IPS-18c (cell line): ENCODE results near the gene MCM3AP.

Experiments
- H3K4me3 ChIP-seq: 2 replicates; pipeline ENCODE4 v1.7.0; 2013; ENCODE audit warnings: low read depth, mild to moderate bottlenecking, low read length, moderate library complexity; ENCODE audit not compliant: insufficient read depth
- H3K9me3 ChIP-seq: one replicate; pipeline ENCODE4 v1.6.1; 2013; ENCODE audit warnings: mild to moderate bottlenecking, low read length, moderate library complexity; ENCODE audit not compliant: control insufficient read depth, insufficient read depth

The MCM3AP gene

DNA sequence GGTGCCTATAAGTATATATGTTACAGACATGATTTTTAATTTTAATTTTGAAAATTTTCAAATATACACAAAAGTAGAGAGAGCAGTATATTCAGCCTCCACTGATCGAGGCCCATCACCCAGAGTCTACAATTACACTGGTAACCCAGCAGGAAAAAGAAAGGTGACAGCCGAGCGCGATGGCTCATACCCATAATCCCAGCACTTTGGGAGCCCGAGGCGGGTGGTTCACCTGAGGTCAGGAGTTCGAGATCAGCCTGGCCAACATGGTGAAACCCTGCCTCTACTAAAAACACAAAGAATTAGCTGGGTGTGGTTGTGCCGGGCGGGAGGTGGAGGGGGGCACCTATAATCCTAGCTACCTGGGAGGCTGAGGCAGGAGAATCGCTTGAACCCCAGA is 2.1 kb upstream of the MCM3AP start:
- H3K9me3 ChIP-seq, result no peaks in the 10 kb centered on the region
- no peak overlapping the region for H3K4me3 ChIP-seq

DNA sequence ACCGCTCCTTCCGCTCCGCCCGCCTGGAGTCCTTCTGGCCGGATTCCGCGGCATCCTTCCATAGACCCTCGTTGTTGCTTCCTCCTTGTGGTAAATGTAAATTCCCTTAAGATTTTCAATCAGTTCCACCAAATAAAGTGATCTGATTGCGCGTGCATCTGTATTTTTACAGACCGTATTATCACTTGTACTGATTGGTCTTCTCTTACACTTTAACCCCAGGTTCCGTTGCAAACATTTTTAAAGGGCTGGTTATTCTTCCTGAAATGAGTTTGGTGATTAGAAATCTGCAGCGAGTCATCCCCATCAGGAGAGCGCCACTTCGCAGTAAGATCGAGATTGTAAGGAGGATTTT is 1.2 kb upstream of the MCM3AP start:
- Histone ChIP-seq H3K9me3 (no peaks in the 10 kb centered on the region), H3K4me3 (peak overlapping the region; percentile 94)

DNA sequence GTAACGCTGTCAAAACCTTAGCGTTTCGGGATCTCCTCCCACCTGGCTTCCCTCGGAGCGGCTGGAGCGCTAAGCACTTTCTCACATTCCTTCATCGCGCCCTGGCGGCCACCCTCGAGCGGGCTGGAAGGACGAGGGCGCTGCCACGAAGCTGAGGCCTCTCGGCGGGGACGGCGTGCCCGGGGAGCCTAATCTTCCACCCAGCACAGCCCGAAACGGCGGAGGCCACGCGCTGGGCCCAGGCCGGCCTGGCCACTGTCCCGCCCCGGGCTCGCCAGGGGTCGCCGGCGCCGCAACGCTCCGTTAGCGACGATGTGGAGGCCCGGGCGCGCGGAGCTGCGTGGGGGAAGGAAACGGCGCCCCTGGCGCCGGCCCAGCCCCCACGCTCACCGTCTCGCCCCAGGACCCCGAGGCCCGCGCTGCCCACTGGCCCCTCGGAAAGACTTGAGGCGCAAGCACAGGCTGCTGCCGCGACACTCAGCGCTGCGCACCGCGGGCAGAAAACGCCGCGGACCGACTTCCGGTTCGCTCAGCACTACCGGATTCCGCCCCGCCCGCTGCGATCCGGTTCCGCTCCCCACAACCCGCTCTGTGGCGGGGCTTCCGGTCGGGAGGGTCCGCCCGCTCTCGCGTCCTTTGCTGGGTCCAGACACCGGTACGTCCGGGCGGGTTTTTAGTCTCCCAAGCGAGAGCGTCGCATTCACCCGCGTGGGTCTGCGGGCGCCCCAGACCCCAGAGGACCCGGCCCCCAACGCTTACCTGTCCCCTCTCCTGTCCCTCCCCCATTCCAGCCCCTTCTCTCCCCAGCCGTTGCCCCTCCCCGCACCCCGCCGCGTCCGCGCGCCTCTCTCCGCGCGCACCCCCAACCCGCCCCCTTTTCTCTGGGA is 593 bp upstream of the MCM3AP start, which contains the start of gene YBEY:
Gene YBEY, plus strand, starts transcription at position 582 of the 887 bp plus-strand sequence. CDS start 572 bp downstream, outside the sequence.
- Histone ChIP-seq H3K4me3 (peak within 1 kb of the TSS; percentile 94), H3K9me3 (no peaks in the 10 kb centered on the region)

DNA sequence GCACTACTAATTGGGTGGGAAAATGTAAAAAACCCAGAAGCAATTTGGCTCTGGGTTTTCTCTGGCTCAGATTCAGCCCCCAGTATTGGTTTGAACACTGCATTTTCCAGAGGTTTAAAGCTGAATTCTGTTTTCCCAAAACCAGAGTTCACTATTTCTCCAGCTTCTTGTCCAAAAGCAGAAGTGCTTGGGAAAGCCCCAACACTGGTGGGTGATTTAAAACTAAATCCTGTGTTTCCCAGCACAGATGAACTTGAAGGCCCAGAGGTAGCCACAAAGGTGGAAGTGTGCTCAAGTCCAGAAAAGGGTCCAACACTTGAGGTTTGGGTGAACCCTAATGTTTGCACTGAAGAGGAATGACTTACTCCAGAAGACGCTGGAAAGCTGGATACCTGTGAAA is 678 bp downstream of the MCM3AP start:
- Histone ChIP-seq H3K9me3 (no peaks in the 10 kb centered on the region), H3K4me3 (peak overlapping the region; percentile 94; the same call in 1 of the 2 replicates)

DNA sequence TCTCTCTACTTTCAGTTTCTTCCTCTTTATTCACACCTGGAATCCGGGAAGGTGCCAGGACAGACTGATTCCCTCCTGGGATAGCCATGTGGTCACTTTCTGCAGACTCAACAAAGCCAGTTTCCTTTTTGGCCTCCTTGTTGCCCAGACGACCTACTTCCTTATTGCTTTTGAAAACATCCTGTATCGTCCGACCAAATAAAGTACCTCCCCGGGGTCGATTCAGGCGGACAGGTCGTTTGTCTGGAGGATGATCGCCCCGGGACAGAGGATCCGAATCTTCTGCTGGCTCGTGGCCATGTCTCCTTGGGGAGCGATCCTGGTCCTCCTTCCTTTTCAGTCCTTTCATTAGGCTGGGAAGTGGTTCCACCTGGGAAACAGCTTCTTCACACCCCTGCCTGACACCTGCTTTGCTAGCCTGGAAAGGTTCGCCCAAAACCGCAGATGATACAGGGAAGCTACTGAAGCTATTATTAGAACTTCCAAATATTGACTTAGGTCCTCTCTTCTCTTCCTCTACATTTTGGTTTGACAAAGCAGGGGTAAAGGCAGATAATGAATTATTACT is 1.2 kb downstream of the MCM3AP start:
- Histone ChIP-seq H3K4me3 (no peak overlapping the region), H3K9me3 (no peaks in the 10 kb centered on the region)

DNA sequence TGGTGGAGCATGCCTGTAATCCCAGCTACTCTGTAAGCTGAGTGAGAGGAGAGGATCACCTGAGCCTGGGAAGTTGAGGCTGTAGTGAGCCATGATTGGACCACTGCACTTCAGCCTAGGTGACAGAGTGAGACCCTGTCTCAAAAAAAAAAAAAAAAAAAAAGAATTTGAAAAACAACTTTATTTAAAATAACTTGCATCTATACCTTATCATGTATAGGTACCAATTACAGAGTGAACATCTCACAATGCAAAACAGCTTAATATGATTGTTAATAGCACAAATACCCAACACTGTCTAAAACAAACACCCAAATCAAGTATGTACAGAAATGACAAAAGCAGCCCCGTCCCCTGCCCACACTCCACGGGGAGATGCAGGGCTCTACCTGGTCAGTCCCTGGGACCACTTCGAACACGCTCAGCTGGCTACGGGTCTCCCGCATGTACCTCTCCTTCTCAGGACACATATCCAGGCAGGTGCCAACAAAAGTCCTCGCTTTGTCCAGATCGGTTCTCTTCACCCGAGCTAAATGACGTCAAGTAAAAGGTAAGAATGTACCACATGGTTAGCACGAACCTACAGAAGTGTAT is 10.5 kb downstream of the MCM3AP start:
- Histone ChIP-seq H3K4me3 (no peak overlapping the region), H3K9me3 (no peaks in the 10 kb centered on the region)

DNA sequence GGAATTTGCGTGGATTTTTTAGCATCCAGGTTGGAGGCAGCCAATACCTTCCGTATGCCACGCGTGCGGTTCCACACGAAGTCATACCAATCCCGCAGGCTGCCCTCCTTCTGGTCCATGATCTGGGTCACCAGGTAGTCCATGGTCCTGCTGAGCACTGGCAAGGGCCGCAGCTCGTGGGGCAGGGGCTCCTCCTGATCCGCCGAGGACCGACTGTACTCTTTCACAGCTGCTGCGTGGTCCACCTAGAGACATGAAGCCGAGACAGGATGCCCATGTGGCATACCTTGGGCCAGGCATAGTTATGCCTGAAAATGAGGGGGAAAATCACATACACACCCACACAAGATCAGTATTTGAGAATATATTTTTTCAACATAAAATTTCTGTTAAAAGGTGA is 12.1 kb downstream of the MCM3AP start:
- H3K4me3 ChIP-seq, result no peak overlapping the region
- no peaks in the 10 kb centered on the region for H3K9me3 ChIP-seq

DNA sequence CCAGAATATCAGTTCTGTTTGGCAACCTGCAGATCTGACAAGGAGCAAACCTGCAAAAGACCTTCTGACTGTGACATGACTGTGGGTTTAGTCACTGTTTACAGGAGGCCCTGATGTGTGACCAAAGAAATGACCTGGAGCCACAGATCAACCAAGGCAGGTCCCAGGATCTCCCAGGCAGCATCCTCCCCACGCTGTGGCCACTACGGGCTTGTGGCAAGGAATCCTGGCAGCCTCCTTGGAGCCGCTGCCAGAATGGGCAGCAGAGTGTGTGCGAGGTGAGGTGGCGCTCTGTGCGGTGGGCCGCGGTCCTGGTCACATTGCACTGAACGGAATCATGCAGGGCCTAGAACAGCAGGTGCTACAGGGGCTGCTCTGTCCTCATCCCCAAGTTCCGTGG is 15.9 kb downstream of the MCM3AP start:
- H3K9me3 ChIP-seq, result no peaks in the 10 kb centered on the region
- no peak overlapping the region for H3K4me3 ChIP-seq

DNA sequence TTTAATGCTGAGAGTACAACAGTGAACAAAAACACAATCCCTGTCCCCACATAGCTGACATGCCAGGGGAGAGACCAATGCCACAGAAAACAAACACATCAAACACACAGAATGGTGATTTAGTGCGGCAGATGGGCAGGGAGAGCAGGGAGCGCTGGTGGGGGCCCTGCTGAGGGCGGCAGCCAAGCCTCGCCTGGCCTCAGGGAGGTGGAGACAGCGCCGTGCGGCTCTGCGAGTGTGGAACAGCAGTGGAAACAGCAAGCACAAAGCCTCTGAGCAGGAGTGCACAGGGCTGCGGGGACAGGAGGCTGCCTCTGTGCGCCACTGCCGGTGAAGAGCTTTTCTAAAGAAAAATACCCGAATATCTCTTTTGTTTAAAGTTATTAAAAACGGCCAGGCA is 17.0 kb downstream of the MCM3AP start:
- Histone ChIP-seq H3K4me3 (no peak overlapping the region), H3K9me3 (no peaks in the 10 kb centered on the region)

DNA sequence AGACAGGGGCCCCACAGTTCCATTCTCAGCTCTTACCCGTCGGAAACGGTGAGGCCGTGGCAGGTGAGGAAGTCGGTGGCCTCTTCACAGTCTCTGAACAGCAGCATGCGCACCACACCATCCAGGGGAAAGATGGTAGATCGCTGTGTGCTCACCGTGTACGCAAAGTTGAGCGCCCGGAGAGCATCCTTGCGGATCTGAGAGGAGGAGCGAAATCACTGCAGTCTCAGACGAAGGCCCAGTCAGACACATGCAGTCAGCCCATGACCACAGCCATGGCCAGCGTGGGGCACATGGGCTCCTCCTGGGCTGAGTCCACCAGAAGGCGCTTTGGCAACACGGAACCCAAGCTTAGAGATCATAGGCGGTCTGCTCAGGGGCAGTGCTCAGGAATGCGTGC is 18.5 kb downstream of the MCM3AP start:
- Histone ChIP-seq H3K4me3 (no peak overlapping the region), H3K9me3 (no peaks in the 10 kb centered on the region)

DNA sequence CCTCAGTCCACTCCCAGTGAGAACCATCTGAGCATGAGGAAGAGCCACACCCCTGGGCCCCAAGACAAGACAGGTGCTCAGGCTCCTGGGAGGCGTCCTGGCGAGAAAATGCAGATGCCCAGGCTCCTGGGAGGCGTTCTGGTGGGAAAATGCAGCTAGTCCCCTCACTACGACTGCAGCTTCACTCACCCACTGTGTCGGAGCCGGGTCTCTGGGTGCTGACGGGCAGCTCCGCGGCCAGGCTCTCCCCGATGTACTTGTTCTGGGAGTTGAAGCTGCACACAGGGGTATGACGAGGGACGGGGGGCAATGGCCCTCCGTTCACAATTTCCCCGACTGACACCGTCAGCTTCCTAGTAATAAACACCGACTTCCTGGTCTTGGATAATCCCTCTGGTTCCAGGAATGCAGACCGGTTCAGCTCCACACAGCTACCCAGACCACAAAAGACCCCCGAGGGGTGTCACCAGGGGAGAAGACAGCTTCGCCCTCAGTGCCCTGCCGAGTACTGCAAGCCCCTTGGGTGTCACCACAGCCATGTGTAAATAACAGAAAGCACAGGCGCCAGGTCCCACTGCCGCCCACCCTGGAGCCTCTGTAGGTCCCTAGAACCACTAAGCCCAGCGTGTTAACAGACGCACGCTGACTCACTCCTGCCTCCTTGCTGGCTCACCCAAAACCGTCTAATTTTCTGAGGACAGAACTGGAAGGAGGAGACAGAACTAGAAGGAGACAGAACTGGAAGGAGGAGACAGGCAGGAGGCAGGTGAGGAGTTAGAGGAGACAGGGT is 19.5 kb downstream of the MCM3AP start:
- H3K4me3 ChIP-seq, result no peak overlapping the region

DNA sequence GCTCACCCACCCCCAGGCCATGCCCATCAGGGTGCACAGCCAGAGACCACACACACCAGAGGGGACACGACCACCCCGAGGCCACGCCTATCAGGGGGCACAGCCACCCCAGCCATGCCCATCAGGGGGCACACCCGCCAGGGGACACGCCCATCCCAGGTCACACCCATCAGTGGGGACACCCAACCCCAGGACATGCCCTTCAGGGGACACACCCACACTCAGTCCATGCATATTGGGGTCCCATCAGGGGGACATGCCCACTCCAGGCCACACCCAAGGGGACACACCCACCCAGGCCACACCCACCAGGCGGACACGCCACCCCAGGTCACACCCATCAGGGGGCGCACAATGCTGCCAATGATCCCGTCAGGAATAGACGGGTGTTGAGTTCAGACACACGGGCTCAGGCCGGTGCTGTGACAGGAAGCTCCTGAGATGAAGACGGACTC is 20.7 kb downstream of the MCM3AP start:
- H3K9me3 ChIP-seq, result no peaks in the 10 kb centered on the region
- no peak overlapping the region for H3K4me3 ChIP-seq

More for the DNA sequence above, 19.5 kb downstream of the MCM3AP start:
- no peaks in the 10 kb centered on the region for H3K9me3 ChIP-seq

DNA sequence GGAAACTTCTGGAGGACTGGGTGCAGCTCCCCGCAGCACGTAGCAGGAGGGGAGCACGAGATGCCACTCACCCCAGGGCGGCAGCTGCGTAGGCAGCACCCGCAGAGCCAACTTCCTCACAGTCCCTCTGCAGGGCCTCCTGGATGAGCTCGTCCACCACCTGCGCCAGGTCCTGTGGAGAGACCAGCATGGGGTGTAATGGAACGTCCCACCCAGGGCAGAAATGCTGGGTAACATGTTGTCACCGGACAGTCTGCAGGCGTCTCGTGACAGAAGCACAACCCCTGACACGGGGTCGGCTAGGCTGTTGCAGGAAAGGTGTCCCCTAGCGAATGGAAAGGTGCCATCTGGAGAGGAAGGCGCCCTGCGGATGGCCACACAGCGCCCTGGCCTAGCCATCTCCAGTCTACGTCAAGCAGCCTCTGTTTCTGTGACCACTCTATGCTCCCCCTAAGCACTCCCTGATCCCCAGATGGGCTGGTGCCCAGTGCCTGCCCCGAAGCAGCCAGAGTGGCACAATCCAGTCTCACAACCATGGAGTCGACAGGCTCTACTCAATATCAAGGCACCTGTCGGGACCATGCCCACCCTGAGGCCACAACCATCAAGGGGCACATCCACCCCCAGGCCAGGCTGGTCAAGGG is 21.2 kb downstream of the MCM3AP start:
- Histone ChIP-seq H3K9me3 (no peaks in the 10 kb centered on the region), H3K4me3 (no peak overlapping the region)

DNA sequence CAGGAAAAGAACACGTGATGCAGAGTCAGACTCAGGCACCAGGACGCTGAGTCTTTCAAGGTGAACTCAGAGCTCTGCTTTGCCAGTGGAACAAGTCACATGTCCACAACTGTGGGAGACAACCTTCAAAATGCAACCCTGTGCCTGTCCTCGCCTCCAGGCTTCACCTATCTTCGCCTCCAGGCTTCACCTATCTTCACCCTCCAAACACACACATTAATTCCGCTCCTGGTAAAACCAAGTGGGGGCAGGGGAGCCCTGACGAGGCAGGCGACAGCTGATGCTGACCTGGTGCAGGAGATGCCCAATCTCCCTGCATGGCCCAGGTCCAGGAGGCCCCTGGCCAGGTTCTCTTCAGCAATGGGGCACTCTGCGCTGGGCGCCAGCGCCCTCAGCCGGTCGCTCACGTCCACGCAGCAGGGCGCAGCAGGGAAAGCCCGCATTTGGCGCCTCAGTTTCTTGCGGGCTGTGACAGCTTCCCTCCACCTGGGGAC is 28.9 kb downstream of the MCM3AP start:
- no peaks in the 10 kb centered on the region for H3K9me3 ChIP-seq
- no peak overlapping the region for H3K4me3 ChIP-seq

DNA sequence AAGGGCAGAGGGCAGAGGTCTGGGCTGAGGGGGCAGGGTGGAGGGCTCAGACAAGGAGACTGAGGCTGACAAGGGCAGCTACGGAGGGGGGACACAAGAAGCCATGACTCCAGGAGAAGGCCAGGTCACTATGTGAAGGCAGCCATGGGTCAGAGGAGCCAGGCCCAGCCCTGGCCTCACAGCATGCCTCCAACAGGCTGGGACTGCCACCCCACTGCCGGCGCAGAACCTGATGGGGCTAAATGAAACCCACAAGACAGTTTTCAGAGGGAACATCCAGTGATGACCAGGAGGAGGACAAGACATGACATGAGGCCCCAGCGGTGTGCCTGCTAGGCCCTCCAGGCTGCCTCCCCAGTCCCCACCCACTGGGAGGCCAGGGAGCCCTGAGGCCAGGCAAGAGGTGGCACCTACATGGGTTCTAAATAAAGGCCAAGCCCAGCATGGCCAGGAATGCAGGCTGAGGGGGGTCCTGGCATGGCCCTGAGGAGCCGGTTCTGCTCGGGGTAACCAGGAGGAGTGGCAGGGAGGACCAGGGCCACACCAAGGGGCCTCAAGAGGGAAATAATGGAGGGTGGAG is 29.6 kb downstream of the MCM3AP start:
- Histone ChIP-seq H3K4me3 (no peak overlapping the region), H3K9me3 (no peaks in the 10 kb centered on the region)

DNA sequence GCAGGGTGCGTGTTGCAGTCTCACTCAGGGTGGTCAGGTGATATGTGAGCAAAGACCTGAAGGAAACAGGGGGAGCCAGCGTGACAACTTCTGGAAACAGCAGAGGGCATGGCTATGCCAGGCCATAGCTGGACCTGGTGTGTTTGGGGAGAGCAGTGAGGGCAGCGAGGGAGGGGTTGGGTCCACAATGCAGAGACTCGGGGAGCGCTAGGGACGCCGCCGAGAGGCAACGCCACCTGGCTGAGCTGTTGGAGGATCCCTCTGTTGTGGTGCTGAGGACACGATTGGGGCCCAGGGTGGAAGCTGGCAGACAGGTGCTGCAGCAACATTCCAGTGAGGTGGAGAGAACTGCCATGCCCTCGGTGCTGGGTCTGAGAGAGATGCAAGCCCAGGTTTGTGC is 30.2 kb downstream of the MCM3AP start:
- no peaks in the 10 kb centered on the region for H3K9me3 ChIP-seq
- H3K4me3 ChIP-seq, result no peak overlapping the region
